PC-9 (cell line): ENCODE data around the gene SENP3. TPM values are rescaled to one million over a fixed set of nuclear protein-coding genes. Genes with fewer than 3 reads are reported as not detected.
A peak's percentile ranks its signal among the peaks of the same experiment; 100 is the strongest.
"Not testable (repeated sequence)": the region's sequence is repeated elsewhere in the genome, so short reads cannot be mapped to it uniquely, and the experiment has no call there.

Experiments
- BruUV-seq: library from RNA; stranded (reverse); fragments of 400-500 nt; replicated peaks from 2 replicates; lab custom pipeline; 2021; lab: Mats Ljungman, UMichigan
- CTCF ChIA-PET: fragments of 300-600 bp; sonication (Branson Sonifier 250); formaldehyde crosslinking; loops from one replicate; lab custom pipeline; 2022; ENCODE audit warnings: antibody characterized with exemption; lab: Charles Lee
- POLR2A ChIA-PET: fragments of 300-600 bp; sonication (Branson Sonifier 250); formaldehyde crosslinking; loops from one replicate; lab custom pipeline; 2022; ENCODE audit warnings: antibody characterized with exemption; ENCODE audit not compliant: unreplicated experiment; lab: Charles Lee
- DNase-seq, 2 experiments: peaks; one replicate each; pipeline versions ENCODE4 v3.0.0 to v3.0.0-alpha.2; 2015 to 2022; ENCODE audit warnings: mixed read lengths in 1 of 2
- H2AFZ ChIP-seq: fragments of 200-600 bp; sonication (generic); 2 replicates; pipeline ENCODE4 v1.8.1; 2017; ENCODE audit warnings: antibody characterized with exemption
- H3F3A ChIP-seq: fragments of 200-600 bp; sonication (generic); 2 replicates; pipeline ENCODE4 v1.8.1; 2017; ENCODE audit warnings: antibody characterized with exemption, mild to moderate bottlenecking, low read depth; ENCODE audit not compliant: insufficient read depth
- H3K27ac ChIP-seq: fragments of 200-600 bp; sonication (generic); 2 replicates; pipeline ENCODE4 v1.6.1; 2016; ENCODE audit warnings: mixed run types
- H3K27me3 ChIP-seq: fragments of 200-600 bp; sonication (generic); 2 replicates; pipeline ENCODE4 v1.6.1; 2016; ENCODE audit warnings: low read depth, mixed run types; ENCODE audit not compliant: insufficient read depth
- H3K36me3 ChIP-seq: fragments of 200-600 bp; sonication (generic); 2 replicates; pipeline ENCODE4 v1.6.1; 2016; ENCODE audit warnings: low read depth, mixed run types
- H3K4me1 ChIP-seq: fragments of 200-600 bp; sonication (generic); replicated peaks from 2 replicates; pipeline ENCODE4 v1.6.1; 2016; ENCODE audit warnings: mixed run types; ENCODE audit not compliant: insufficient read depth
- H3K4me2 ChIP-seq: fragments of 200-600 bp; sonication (generic); 2 replicates; pipeline ENCODE4 v1.6.1; 2017; ENCODE audit warnings: mixed run types
- H3K4me3 ChIP-seq: fragments of 200-600 bp; sonication (generic); 2 replicates; pipeline ENCODE4 v1.6.1; 2016; ENCODE audit warnings: mixed run types
- H3K79me2 ChIP-seq: fragments of 200-600 bp; sonication (generic); 2 replicates; pipeline ENCODE4 v1.6.1; 2017; ENCODE audit warnings: low read depth, mixed run types
- H3K9me2 ChIP-seq: fragments of 200-600 bp; sonication (generic); 2 replicates; pipeline ENCODE4 v1.8.1; 2017; ENCODE audit warnings: mild to moderate bottlenecking; ENCODE audit not compliant: insufficient read depth
- H3K9me3 ChIP-seq: fragments of 200-600 bp; sonication (generic); 2 replicates; pipeline ENCODE4 v1.8.1; 2016; ENCODE audit warnings: low read depth; ENCODE audit not compliant: insufficient read depth
- H4K20me1 ChIP-seq: fragments of 200-600 bp; sonication (generic); 2 replicates; pipeline ENCODE4 v1.8.1; 2017; ENCODE audit not compliant: insufficient read depth
- EZH2 ChIP-seq: fragments of 200-600 bp; sonication (generic); IDR thresholded peaks from 2 replicates; pipeline ENCODE4 v1.8.0; 2017; ENCODE audit warnings: antibody characterized with exemption, low read depth
- intact Hi-C: fragments of 100-400 bp; cut with micrococcal nuclease; formaldehyde crosslinking; loops from one replicate; pipeline ENCODE4 v1.10.0; 2022; ENCODE audit not compliant: unreplicated experiment
- total RNA-seq: library from RNA; stranded (reverse); gene quantifications from 2 replicates; pipeline ENCODE4 v1.2.3, GENCODE V29; 2021
- TF ChIP-seq, protein P1 (sequence below): fragments of 200-600 bp; sonication (generic); conservative IDR thresholded peaks from 2 replicates; pipeline ENCODE4 v1.6.1; 2017; ENCODE audit warnings: mixed run types, antibody characterized with exemption, mild to moderate bottlenecking, moderate library complexity

SENP3 gene
- total RNA-seq, 1 experiment from 2014 or later: 72.4 TPM

- Histone ChIP-seq H3K36me3 (0 out of 2 replicates have a peak, but pooled peaks cover 8% of the 10 kb centered on the region), H2AFZ (no peak overlapping the region), H3K9me3 (no peaks in the 10 kb centered on the region), H3K4me2 (no peak overlapping the region), H3K27me3 (no peaks in the 10 kb centered on the region), H4K20me1 (no peaks in the 10 kb centered on the region), H3K4me3 (no peak overlapping the region), H3K79me2 (peaks cover 13% of the 10 kb centered on the region), H3K9me2 (no peaks in the 10 kb centered on the region), H3F3A (peaks cover 39% of the 10 kb centered on the region), H3K4me1 (peaks cover 21% of the 10 kb centered on the region), H3K27ac (no peak overlapping the region)
- intact Hi-C loops: no loop called here
- no TSS peak for BruUV-seq
- TF ChIP-seq EZH2: no peak
- TF ChIP-seq, protein P1, sequence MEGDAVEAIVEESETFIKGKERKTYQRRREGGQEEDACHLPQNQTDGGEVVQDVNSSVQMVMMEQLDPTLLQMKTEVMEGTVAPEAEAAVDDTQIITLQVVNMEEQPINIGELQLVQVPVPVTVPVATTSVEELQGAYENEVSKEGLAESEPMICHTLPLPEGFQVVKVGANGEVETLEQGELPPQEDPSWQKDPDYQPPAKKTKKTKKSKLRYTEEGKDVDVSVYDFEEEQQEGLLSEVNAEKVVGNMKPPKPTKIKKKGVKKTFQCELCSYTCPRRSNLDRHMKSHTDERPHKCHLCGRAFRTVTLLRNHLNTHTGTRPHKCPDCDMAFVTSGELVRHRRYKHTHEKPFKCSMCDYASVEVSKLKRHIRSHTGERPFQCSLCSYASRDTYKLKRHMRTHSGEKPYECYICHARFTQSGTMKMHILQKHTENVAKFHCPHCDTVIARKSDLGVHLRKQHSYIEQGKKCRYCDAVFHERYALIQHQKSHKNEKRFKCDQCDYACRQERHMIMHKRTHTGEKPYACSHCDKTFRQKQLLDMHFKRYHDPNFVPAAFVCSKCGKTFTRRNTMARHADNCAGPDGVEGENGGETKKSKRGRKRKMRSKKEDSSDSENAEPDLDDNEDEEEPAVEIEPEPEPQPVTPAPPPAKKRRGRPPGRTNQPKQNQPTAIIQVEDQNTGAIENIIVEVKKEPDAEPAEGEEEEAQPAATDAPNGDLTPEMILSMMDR: no peak
- ChIA-PET CTCF (no interaction called here), POLR2A (no interaction called here)
- no peak for DNase-seq
Measured at GRCh38 chr17:7593296-7593695, 31.6 kb downstream of the SENP3 start.

DNA sequence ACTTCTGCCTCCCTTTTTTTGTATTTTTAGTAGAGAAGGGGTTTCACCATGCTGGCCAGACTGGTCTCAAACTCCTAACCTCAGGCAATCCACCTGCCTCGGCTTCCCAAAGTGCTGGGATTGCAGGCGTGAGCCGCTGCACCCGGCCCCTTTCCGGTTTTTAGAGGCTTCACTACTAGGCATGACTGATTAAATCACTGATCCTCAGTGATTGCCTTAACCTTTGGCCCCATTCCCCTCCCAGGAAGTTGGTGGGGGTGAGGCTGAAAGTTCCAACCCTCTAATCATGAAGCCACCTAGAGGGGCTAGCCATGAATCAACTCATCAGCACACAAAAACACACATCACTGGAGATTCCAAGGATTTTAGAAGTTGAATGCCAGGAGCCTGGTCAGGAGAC, 35.8 kb downstream of the SENP3 start:
- DNase-seq, CTCF ChIA-PET, intact Hi-C loops, H3K9me3 ChIP-seq, H3K4me2 ChIP-seq, H2AFZ ChIP-seq, H3K4me1 ChIP-seq, H4K20me1 ChIP-seq, H3K36me3 ChIP-seq, H3K4me3 ChIP-seq, H3F3A ChIP-seq, H3K79me2 ChIP-seq, H3K27ac ChIP-seq, H3K27me3 ChIP-seq, H3K9me2 ChIP-seq: not testable (repeated sequence)
- POLR2A ChIA-PET: interaction anchor here (0.6 kb wide), 1 partner anchor 90 kb away, joined by 20 read pairs; the partner anchor contains the start of gene TP53
- TSS peak; percentile 2 for BruUV-seq

DNA sequence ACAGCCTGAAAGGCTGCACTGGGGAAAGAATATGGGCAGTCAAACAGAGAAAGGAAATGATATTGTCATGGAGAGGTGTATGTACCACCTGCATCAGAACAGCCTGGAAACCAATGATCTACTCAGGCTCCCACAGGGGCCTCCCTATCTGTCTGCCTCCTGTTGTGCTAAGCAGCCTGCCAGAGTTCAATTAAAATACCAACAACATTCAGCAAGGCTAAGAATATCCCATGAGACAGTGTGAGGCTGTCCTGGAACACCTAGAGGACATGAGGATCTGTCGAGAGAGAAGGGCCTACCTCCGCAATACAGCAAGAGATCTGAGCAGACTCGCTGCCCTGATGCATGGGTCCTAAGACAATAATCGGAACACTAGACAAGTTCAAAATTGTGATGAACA, 44.6 kb downstream of the SENP3 start:
- Histone ChIP-seq H3K4me1 (no peaks in the 10 kb centered on the region), H3F3A (no peaks in the 10 kb centered on the region), H3K4me3 (no peak overlapping the region), H3K27me3 (no peaks in the 10 kb centered on the region), H3K36me3 (no peaks in the 10 kb centered on the region), H3K4me2 (no peak overlapping the region), H3K79me2 (peaks cover 22% of the 10 kb centered on the region), H4K20me1 (no peaks in the 10 kb centered on the region), H2AFZ (no peak overlapping the region), H3K9me3 (no peaks in the 10 kb centered on the region), H3K27ac (no peak overlapping the region), H3K9me2 (no peaks in the 10 kb centered on the region)
- TF ChIP-seq, protein P1: no peak
- TF ChIP-seq EZH2: no peak
- BruUV-seq: no TSS peak
- no peak for DNase-seq
- ChIA-PET CTCF (no interaction called here), POLR2A (no interaction called here)
- intact Hi-C loops: no loop called here

- CTCF ChIA-PET: no interaction called here
- Histone ChIP-seq H3K4me2 (no peak overlapping the region), H4K20me1 (no peaks in the 10 kb centered on the region; the same call in 1 of the 2 replicates), H3K27ac (no peak overlapping the region), H3F3A (no peaks in the 10 kb centered on the region), H2AFZ (no peak overlapping the region), H3K4me1 (peaks cover 22% of the 10 kb centered on the region), H3K79me2 (peaks cover 53% of the 10 kb centered on the region), H3K4me3 (no peak overlapping the region), H3K36me3 (no peaks in the 10 kb centered on the region), H3K9me2 (no peaks in the 10 kb centered on the region), H3K27me3 (no peaks in the 10 kb centered on the region), H3K9me3 (no peaks in the 10 kb centered on the region)
- POLR2A ChIA-PET: no interaction called here
- no TSS peak for BruUV-seq
- DNase-seq: no peak
- intact Hi-C loops: no loop called here
- TF ChIP-seq EZH2: no peak
- TF ChIP-seq, protein P1: no peak
Measured at GRCh38 chr17:7610641-7611040, 48.9 kb downstream of the SENP3 start.
